NCI-H2196 treated with DMSO at 0.1 percent for 48 hours (cell line): ENCODE measurements around the gene IGDCC3.

Source experiments
- DNase-seq: peaks from one replicate; lab custom pipeline; 2025; ENCODE audit not compliant: unreplicated experiment; lab: John Stamatoyannopoulos, UW

Gene IGDCC3

DNA sequence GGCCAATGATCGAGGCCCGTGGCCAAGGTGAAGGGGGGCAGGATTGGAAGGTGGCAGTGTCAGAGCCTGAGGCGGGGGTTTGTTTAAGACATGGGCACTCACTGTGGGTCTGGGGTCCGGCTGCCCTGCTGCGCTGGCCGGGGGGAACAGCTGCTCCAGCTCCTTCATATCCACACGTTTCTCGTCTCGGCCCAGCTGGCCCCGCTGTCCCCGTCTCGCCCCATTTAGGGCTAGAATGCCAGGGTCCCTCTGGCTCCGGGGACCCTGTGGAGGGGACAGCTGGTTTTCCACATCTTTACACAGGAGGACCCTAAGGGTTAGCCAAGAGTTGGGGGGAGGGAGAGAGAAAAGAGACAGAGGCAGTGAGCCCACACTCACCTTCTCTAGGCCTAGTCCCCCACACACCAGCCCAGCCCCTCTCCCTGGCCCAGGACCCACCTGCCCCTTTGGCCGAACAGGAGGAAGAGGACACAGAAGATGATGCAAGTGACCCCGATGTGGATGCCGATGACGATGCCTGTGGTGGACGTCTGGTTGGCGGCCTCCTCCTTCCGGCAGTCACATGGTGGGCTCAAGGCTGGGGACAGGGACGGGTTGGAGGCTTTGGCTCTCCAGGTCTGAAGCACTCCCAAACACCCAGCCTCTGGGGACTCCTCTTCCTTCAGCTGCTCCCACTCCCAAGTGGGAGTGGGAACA, 48.4 kb downstream of the IGDCC3 start:
- DNase-seq: no peak

GRCh38 chr15:65328506-65329287, 49.1 kb downstream of the IGDCC3 start:
- DNase-seq: no peak

GRCh38 chr15:65327651-65328393, 50.0 kb downstream of the IGDCC3 start:
- no peak for DNase-seq

GRCh38 chr15:65326818-65327217, 51.0 kb downstream of the IGDCC3 start:
- no peak for DNase-seq

DNA sequence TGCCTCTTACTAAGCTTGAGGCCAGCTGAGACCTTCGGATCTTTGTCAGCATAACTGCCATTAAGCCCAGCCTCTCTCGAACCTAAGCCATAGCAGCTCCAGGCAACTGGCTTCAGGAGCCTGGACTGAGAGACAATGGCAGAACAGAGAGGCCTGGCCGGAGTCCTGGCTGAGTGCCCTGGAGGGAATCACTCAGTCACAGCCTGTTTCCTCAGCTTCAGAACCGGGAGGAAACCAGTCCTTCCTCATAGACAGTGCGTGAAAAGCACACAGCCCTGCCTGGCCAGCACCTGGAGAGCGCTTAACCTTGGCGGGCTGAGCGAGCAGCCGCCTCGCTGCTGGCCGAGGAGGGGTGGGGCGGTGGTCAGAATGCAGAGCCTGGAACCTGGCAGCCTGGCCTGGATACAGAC, 51.7 kb downstream of the IGDCC3 start:
- peak; percentile 13 for DNase-seq

DNA sequence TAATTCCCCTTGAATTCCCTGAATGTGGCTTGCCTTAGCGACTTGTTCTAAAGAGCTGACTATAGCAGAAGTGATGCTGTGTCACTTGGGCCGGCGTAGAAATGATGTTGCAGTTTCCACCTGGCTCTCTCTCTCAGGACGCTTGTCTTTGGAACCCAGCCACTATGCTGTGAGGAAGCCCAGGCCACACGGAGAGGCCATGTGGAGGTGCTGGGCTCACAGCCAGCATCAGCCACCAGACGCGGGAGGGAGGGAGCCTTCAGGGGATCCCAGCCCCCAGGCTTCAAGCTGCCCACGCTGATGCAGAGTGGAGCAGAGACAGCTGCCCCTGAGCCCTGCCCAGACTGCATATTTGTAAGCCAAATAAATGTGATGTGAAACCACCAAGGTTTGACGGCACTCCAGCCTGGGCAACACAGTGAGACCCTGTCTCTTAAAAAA, 54.7 kb downstream of the IGDCC3 start:
- DNase-seq: peak; percentile 54

GRCh38 chr15:65318870-65319356, 58.9 kb downstream of the IGDCC3 start:
- peak; percentile 37 for DNase-seq

- no peak for DNase-seq
Observed at GRCh38 chr15:65312400-65312916, 65.3 kb downstream of the IGDCC3 start.

GRCh38 chr15:65311760-65312159, 66.0 kb downstream of the IGDCC3 start:
- no peak for DNase-seq

GRCh38 chr15:65310431-65311137, 67.2 kb downstream of the IGDCC3 start:
- no peak for DNase-seq

GRCh38 chr15:65309882-65310418, 67.9 kb downstream of the IGDCC3 start:
- DNase-seq: no peak

- DNase-seq: no peak
Observed at GRCh38 chr15:65307978-65308377, 69.8 kb downstream of the IGDCC3 start.

GRCh38 chr15:65306551-65306950, 71.3 kb downstream of the IGDCC3 start:
- DNase-seq: no peak

GRCh38 chr15:65305776-65306175, 72.0 kb downstream of the IGDCC3 start:
- no peak for DNase-seq

DNA sequence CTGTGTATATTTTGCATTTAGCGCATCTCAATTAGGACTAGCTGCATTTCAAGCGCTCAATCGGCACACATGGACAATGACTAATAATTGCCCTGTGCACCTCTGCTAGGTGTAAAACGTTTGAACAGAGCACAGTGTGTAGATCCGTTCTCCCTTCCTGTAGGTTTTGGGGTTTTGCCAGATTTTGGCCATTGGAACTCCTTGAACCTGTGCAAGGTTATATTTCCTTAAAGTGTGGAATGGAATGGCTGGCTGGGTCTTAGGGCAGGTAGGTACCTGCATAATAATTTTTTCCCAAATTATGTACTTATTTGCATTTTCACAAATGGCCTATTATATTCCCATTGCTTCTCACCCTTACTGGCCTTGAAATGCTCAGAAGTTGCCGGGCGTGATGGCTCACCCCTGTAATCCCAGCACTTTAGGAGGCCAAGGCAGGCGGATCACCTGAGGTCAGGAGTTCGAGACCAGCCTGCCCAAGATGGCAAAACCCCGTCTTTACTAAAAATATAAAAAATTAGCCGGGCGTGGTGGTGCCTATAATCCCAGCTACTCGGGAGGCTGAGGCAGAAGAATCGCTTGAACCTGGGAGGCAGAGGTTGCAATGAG, 72.5 kb downstream of the IGDCC3 start:
- no peak for DNase-seq

DNA sequence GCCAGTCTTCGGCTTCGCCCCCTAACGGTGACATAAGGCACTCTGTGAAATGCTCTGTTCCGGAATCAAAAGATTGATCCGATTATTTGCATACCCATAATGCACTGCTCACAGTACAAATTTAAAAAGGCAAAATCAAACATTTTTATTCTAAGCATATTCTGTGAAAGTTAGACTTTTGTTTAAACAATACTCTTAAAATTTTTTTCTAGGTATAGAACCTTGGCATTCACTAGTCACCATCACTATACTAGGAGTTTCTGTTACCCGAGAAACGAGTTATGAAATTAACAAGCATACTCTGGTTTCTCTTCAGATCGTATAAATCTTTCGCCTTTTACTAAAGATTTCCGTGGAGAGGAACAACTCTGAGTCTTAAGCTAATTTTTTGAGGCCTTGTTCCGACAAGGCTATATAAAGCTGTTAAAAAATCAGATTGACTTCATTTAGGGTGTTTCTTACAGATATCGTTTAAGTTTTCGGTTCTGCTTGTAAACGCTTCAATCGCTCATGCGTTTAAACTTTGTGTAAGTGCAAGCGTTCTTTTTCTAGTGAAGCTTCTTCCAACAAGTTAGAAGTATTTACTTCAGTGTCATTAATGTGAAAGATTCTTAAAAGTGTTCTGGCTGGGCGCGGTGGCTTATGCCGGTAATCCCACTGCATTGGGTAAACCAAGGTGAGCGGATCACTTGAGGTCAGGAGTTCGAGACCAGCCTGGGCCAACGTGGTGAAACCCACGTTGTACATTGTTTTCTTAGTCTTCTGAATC, 73.2 kb downstream of the IGDCC3 start, which contains the start of gene RNU5B-1:
RNU5B-1 (plus strand) TSS at position 297 of the 769 bp plus-strand sequence.
- DNase-seq: peak; percentile 48

- peak; percentile 33 for DNase-seq
Observed at GRCh38 chr15:65303687-65304380, 74.0 kb downstream of the IGDCC3 start.

DNA sequence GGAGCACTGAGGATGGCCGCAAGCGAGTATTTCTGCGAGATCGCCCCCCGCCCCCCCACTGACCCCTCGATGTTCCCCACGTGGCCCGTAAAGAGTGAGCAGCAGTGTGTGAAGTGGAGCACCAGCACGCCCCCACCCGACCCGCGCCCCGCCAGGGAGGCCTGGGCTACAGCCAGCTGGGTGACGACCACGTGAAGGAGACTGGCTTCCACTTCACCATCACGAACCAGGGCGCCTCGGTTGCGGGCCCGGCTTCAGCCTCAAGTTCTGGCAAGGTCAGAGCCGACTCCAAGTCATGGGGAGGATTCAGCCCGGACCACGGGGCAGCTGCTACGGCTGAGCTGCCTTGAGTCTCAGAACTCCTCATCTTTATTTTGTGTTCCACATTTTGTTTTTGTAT, 75.7 kb downstream of the IGDCC3 start:
- DNase-seq: no peak
